Stimulated activated naive B cell treated with anti-CD40 and anti-IgM and Interleukin-4, amounts not matched to agents 10 μg/mL and 1 μg/mL and 100 μg/mL, for 72 hours (primary cell): ENCODE measurements around the gene EPYC.

ENCODE experiments used
- ATAC-seq, 2 donors: fragments of 150-1000 bp; cut with Tn5 transposase; replicated peaks; 2 replicates each; pipeline ENCODE4 v1.10.0; 2021; ENCODE audit warnings: moderate library complexity in 1 of 2
- DNase-seq: peaks from one replicate; pipeline ENCODE4 v3.0.0; 2021
- H3K27ac Mint-ChIP-seq: one replicate; pipeline ENCODE4 v1.8.0; 2022; ENCODE audit warnings: mild to moderate bottlenecking, mixed read lengths
- H3K27me3 Mint-ChIP-seq, 2 donors: one replicate each; pipeline ENCODE4 v1.8.0; 2022; ENCODE audit warnings: mixed read lengths in 2 of 2
- H3K36me3 Mint-ChIP-seq, 2 donors: one replicate each; pipeline ENCODE4 v1.8.0; 2022; ENCODE audit warnings: mixed read lengths in 2 of 2, mild to moderate bottlenecking in 1 of 2
- H3K4me1 Mint-ChIP-seq, 2 donors: one replicate each; pipeline ENCODE4 v1.8.0; 2022; ENCODE audit warnings: mixed read lengths in 2 of 2, mild to moderate bottlenecking in 1 of 2
- H3K4me3 Mint-ChIP-seq, 2 donors: one replicate each; pipeline ENCODE4 v1.8.0; 2022; ENCODE audit warnings: mild to moderate bottlenecking in 2 of 2, mixed read lengths in 2 of 2, moderate library complexity in 1 of 2
- H3K9me3 Mint-ChIP-seq, 2 donors: one replicate each; pipeline ENCODE4 v1.8.0; 2022; ENCODE audit warnings: mixed read lengths in 2 of 2, mild to moderate bottlenecking in 1 of 2

The EPYC gene

DNA sequence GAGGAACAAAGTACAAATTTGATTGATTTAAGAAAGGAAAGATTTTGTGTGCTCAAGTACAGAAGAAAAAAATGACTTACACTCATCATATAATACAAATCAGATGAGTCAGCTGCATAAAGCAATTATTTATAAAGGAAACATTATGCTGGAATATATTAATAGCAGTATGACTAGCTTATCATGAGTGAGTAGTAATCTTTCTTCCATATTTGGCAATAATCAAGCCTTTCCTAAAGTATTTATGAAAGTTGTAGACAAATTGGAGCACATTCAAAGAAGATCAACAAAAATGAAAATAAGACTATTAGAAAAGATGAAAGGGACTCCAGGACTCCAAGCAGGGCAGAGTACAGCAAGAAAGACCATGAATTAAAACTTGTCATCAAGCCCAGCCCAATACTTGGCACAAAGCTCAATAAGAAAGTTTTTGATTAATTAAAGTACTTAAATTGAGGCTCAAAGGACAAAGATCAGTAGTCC lies 82.6 kb downstream of the EPYC start:
- Mint-ChIP-seq H3K27ac (no peak overlapping the region), H3K9me3 (no peaks in the 10 kb centered on the region), H3K4me3 (no peak overlapping the region), H3K4me1 (no peaks in the 10 kb centered on the region), H3K36me3 (no peaks in the 10 kb centered on the region), H3K27me3 (peaks cover 9% of the 10 kb centered on the region in 2 donors)
- ATAC-seq, result no peak
- no peak for DNase-seq

- Mint-ChIP-seq H3K27ac (no peak overlapping the region), H3K4me3 (no peak overlapping the region), H3K36me3 (no peaks in the 10 kb centered on the region)
Measured at GRCh38 chr12:90921536-90921935, 83.2 kb downstream of the EPYC start.

GRCh38 chr12:90920222-90920621 lies 84.5 kb downstream of the EPYC start:
- Mint-ChIP-seq H3K4me3 (no peak overlapping the region), H3K4me1 (no peaks in the 10 kb centered on the region), H3K9me3 (no peaks in the 10 kb centered on the region), H3K27me3 (peaks cover 9% of the 10 kb centered on the region in 2 donors), H3K27ac (no peak overlapping the region), H3K36me3 (no peaks in the 10 kb centered on the region)
- DNase-seq (no peak), ATAC-seq (no peak)

More at GRCh38 chr12:90921536-90921935, 83.2 kb downstream of the EPYC start:
- peaks cover 9% of the 10 kb centered on the region in 2 donors for H3K27me3 Mint-ChIP-seq
- DNase-seq (no peak), ATAC-seq (no peak)
- no peaks in the 10 kb centered on the region for H3K4me1 Mint-ChIP-seq
- H3K9me3 Mint-ChIP-seq, result no peaks in the 10 kb centered on the region

- Mint-ChIP-seq H3K27me3 (peaks cover 0 to 9% of the 10 kb centered on the region in 2 donors), H3K27ac (no peak overlapping the region), H3K4me1 (no peaks in the 10 kb centered on the region), H3K9me3 (peaks cover 4 to 10% of the 10 kb centered on the region in 2 donors), H3K36me3 (no peaks in the 10 kb centered on the region), H3K4me3 (no peak overlapping the region)
- ATAC-seq (no peak), DNase-seq (no peak)
Measured at GRCh38 chr12:90917431-90917830, 87.3 kb downstream of the EPYC start.

DNA sequence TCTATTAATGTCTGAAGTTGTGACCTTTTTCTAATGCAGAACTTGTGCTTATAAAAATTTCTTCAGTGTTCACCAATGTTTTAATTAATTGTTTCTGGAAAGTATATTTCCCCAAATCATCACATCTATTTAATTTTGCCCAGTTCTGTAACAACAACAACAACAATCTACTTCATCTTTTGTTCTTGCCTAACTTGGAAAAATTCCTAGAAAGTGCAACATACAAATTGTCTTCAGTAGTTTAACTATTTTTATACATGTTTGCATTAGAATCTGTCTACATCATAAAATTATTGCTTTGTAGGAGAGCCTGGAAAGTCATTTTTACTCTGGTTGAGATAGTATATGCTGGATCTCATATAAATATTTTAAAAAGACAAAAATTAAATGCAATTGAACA lies 88.3 kb downstream of the EPYC start:
- Mint-ChIP-seq H3K4me1 (no peaks in the 10 kb centered on the region), H3K4me3 (no peak overlapping the region), H3K27ac (no peak overlapping the region), H3K9me3 (peaks cover 4 to 10% of the 10 kb centered on the region in 2 donors), H3K27me3 (peaks cover 0 to 9% of the 10 kb centered on the region in 2 donors), H3K36me3 (no peaks in the 10 kb centered on the region)
- ATAC-seq (no peak), DNase-seq (no peak)

GRCh38 chr12:90915353-90915752 lies 89.4 kb downstream of the EPYC start:
- no peaks in the 10 kb centered on the region for H3K4me1 Mint-ChIP-seq
- H3K36me3 Mint-ChIP-seq, result no peaks in the 10 kb centered on the region
- DNase-seq (no peak), ATAC-seq (no peak)
- H3K27ac Mint-ChIP-seq, result no peak overlapping the region
- H3K4me3 Mint-ChIP-seq, result no peak overlapping the region
- H3K27me3 Mint-ChIP-seq, result peaks cover 2 to 9% of the 10 kb centered on the region in 2 donors
- H3K9me3 Mint-ChIP-seq, result peaks cover 4 to 10% of the 10 kb centered on the region in 2 donors
